NOMO-1 treated with dmso at 0.1 percent for 144 hours (cell line): ENCODE results near the gene NXPE3.
"Not testable (repeated sequence)": the region's sequence is repeated elsewhere in the genome, so short reads cannot be mapped to it uniquely, and the experiment has no call there.

ENCODE experiments used
- DNase-seq: peaks from one replicate; lab custom pipeline; 2025; ENCODE audit not compliant: unreplicated experiment; lab: John Stamatoyannopoulos, UW

Gene NXPE3

GRCh38 chr3:101779047-101779821 lies at the start of gene NXPE3:
NXPE3 (plus strand) TSS chr3:101779211; CDS start chr3:101785597, 6,386 bp downstream.
- DNase-seq = peak; percentile 74

- no peak for DNase-seq
These were observed 49.4 kb upstream of the NXPE3 start for GRCh38 chr3:101729586-101729985.

DNA sequence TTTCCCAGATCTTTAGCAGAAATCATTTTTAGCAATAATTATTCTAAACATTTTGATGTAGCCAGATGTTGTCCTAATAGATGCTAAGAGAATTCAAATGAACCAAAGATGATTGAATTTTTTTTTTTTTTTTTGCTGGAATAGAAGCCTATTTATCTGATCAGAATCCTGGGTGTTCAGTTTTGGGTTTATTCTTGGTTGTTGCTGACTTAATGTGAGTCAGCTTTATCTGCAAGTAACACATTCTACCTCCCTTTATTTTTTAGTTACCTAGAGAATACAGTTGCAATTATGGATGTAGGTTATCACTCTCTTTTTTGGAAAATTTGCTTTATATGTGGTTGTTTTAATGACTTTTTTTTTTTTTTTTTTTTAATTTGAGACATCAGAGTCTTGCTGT lies 48.2 kb upstream of the NXPE3 start:
- no peak for DNase-seq

DNA sequence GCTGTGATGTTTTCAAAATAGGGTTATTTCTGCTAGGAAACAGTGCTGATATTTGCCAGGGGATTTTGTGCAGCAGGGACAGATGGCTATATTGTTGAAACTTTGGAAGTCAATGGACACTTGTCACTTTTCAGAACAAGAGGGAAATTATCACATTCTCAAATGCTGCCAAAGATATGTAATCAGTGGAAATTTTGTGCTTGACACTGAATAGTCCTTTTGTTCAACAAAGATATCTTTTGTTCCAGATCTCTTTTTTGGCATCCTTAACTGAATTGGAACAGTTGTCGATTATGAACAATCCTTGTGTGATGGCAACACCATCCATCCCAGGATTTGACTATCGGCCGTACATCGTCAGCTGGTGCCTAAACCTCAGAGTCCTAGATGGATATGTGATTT lies 46.8 kb upstream of the NXPE3 start:
- no peak for DNase-seq

DNA sequence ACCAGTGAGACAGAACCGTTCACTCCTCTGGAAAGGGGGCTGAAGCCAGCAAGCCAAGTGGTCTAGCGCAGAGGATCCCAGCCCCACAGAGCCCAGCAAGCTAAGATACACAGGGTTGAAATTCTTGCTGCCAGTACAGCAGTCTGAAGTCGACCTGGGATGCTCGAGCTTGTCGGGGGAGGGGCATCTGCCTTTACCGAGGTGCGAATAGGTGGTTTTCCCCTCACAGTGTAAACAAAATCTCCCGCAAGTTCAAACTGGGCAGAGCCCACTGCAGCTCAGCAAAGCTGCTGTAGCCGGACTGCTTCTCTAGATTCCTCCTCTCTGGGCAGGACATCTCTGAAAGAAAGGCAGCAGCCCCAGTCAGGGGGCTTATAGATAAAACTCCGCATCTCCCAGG lies 43.2 kb upstream of the NXPE3 start:
- no peak for DNase-seq

DNA sequence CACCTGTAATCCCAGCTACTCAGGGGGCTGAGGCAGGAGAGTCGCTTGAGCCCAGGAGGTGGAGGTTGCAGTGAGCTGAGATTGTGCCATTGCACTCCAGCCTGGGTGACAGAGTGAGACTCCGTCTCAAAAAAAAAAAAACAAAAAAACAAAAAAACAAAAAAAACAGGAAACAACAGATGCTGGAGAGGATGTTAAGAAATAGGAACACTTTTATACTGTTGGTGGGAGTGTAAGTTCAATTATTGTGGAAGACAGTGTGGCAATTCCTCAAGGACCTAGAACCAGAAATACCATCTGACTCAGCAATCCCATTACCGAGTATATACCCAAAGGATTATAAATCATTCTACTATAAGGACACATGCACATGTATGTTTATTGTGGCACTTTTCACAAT lies 37.1 kb upstream of the NXPE3 start:
- not testable (repeated sequence) for DNase-seq

GRCh38 chr3:101744811-101745210 lies 34.2 kb upstream of the NXPE3 start:
- no peak for DNase-seq

GRCh38 chr3:101745934-101746333 lies 33.1 kb upstream of the NXPE3 start:
- DNase-seq = not testable (repeated sequence)

- DNase-seq = not testable (repeated sequence)
These were observed 25.5 kb upstream of the NXPE3 start for GRCh38 chr3:101753386-101754113.

GRCh38 chr3:101758224-101758623 lies 20.8 kb upstream of the NXPE3 start:
- DNase-seq = no peak

GRCh38 chr3:101762041-101762646 lies 16.9 kb upstream of the NXPE3 start:
- no peak for DNase-seq

DNA sequence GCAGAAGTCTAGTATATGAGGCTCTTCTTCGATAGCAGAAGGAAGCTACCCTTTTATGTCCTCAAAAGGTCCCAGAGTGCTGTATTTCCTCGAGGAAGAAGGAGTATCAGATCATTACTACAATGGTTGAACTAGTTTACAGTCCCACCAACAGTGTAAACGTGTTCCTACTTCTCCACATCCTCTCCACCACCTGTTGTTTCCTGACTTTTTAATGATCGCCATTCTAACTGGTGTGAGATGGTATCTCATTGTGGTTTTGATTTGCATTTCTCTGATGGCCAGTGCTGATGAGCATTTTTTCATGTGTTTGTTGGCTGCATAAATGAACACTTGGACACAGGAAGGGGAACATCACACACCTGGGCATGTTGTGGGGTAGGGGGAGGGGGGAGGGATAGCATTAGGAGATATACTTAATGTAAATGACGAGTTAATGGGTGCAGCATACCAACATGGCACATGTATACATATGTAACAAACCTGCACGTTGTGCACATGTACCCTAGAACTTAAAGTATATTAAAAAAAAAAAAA lies 1.2 kb upstream of the NXPE3 start:
- not testable (repeated sequence) for DNase-seq

DNA sequence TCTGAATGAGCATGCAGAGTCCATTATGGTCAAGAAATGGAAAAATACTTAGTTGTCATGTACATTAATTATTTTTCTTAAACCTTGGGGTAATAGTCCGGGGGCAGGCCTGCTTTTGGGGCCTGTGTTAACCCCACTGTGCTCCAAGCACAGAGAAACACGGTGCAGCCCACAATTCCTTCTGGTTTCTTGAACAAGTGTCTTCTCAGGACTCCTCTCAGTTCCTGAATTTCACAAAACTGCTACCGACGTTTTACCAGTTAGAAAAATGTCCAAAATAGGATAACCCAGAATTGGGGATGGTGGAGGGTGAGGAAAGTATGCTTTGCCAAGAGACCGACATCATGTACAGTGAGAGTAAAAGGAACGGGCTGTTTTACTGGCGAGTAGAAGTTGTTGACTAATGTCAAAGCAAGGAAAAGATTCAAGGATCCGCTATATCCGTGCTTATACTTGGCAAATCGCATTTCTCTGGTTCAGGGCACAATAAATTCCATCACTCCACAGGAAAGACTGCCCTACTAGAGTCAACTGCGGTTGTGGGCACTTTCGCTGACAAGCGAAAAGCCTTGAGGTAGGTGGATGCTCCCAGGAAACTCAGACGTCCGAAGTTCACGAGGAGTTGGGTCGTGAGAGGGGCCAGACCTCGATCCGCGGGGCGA lies 495 bp upstream of the NXPE3 start:
- DNase-seq = no peak

DNA sequence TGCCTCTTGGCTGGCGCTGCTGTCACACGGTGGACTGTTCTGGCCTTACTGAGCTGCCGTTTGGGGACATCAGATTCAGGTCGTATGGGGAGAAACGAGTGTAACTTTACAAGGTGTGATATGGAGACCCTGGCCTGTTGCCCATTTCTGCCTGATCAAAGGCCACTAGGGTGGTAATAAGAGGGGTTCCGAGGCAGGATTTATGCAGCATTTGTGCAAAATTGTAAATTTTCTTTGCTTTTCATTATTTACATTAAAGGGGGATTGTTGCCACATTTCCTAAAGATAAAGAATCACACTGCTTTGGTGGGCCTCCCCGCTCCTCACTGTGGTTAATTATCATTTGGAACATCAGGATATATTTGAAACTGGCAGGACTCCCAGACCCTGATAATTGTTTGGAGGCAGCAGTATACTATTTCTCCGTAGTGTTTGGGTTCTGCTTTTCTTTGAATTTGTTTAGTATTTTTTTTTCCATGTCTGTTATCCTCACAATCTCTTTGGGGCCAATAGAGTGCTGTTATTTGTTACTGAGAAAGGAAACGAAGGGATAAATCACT lies 891 bp downstream of the NXPE3 start:
- no peak for DNase-seq

GRCh38 chr3:101780661-101781060 lies 1.6 kb downstream of the NXPE3 start:
- no peak for DNase-seq

DNA sequence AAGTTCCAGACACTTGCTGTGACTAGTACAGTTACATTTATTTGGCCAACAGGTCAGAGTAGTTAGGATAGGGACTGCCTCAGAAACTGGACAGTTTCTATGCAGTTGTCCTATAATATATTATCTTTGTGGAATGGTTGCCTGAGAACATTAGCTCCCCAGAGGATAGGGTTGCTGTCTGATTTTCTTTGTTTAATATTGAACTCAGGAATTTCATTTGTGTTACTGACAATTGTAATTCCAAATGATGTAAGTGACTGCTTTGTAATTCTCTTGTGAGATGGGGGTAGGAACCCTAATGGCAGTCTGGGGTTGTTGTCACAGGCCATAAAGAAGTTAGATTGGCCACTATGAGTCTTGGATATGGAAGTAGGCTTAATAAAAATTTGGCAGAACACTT lies 2.2 kb downstream of the NXPE3 start:
- DNase-seq = no peak

- peak; percentile 67 for DNase-seq
These were observed 6.0 kb downstream of the NXPE3 start for GRCh38 chr3:101784855-101785613.

GRCh38 chr3:101791778-101792177 lies 12.8 kb downstream of the NXPE3 start:
- DNase-seq = no peak

DNA sequence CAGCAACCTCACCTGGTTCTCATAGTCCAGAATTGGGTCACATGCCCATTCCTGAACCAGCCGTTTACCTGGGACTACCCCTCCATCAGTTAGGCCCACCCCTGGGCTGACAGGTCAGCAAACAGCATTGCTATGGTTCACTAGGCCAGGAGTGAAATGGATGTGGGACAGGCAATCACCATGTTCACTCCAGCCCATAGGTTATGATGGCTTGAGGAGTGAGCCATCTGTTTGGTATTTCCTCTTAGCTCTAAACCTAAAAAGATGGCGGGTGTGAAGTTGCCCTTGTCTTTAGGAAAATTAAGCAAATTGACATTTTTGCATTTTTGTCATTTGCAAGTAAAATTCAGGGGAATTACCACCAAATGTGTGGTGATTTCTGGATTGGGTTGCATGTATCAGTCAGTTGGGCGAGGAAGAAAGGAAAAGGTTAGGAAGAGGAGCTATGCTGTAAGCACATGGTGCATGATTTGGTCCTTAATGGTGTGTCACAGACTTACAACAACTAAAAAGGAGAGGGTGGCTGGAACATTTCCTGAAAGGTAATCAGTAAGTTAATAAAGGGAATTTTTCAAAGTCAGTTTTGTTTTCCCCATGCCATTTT lies 17.2 kb downstream of the NXPE3 start:
- no peak for DNase-seq

DNA sequence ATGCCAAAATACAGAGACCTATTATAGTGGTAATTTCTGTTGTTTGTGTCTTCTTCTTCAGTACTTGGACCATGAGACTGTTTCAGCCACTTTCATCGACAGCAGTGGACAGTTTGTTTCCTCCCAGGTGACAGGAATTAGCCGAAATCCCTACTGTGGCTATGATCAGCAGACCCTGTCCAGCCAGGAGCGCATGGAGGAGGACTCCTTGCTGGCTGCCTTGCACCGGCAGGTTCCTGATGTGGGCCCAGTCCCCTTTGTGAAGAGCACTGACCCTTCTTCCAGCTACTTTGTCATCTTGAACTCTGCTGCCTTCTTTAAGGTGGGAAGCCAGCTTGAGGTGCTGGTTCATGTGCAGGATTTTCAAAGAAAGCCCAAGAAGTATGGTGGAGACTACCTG lies 22.2 kb downstream of the NXPE3 start:
- no peak for DNase-seq
